Fibroblast of villous mesenchyme (primary cell): ENCODE data around the gene SLC16A12. TPM values are rescaled to one million over a fixed set of nuclear protein-coding genes. Genes with fewer than 3 reads are reported as not detected.

Source experiments
- DNase-seq: peaks from one replicate; pipeline ENCODE4 v3.0.0-alpha.2; 2010; ENCODE audit warnings: low read depth
- H3K4me3 ChIP-seq: 2 replicates; pipeline ENCODE4 v1.5.1; 2011; ENCODE audit warnings: low read depth, mild to moderate bottlenecking, low read length
- total RNA-seq: library from RNA; depleted of rRNA; stranded (reverse); fragments of >200 nt; gene quantifications from 2 replicates; pipeline ENCODE4 v1.2.3, GENCODE V29; 2012
- TF ChIP-seq, protein P1 (sequence below): IDR thresholded peaks from 2 replicates; pipeline ENCODE4 v1.5.1; 2012; ENCODE audit warnings: low read depth, mild to moderate bottlenecking, low read length; ENCODE audit not compliant: insufficient read depth

SLC16A12 gene
- total RNA-seq, 1 donor: under 0.01 TPM

DNA sequence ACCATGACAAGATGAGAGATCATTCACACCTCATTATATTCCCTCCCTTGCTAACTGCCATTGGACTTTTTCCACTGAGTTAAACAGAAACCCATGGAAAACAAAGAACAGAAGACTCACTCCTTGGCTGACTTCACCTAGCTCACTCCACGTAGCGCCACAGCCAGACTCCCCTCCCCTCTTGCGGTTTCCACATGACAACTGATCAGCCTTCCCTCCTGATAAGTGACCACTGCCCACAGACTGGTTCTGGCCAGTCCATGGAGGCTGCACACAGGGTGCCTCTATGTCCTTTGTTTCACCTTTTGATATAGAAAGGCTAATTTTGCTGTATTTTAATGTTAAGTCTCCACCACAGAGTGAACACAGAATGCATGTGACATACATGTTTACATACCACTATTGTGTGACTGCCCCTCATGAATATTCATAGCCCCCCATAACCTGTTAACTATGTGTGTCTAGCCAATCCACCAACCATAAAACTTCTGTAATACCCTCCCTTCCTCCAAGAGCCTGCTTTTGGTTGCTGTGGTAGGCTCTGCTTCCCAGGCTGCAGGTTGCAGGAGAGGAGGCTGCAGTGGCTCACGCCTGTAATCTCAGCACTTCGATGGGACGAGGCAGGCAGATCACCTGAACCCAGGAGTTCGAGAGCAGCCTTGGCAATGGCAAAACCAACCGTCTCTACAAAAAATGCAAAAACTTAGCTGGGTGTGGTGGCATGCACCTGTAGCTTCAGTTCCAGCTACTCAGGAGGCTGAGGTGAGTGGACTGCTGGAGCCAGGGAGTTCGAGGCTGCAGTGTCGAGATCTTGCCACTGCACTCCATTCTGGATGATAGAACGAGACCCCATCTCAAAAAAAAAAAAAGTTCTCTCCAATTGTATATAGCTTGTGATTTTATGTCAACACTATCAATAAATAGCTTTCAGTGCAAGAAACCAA is 131.0 kb downstream of the SLC16A12 start:
- TF ChIP-seq, protein P1, sequence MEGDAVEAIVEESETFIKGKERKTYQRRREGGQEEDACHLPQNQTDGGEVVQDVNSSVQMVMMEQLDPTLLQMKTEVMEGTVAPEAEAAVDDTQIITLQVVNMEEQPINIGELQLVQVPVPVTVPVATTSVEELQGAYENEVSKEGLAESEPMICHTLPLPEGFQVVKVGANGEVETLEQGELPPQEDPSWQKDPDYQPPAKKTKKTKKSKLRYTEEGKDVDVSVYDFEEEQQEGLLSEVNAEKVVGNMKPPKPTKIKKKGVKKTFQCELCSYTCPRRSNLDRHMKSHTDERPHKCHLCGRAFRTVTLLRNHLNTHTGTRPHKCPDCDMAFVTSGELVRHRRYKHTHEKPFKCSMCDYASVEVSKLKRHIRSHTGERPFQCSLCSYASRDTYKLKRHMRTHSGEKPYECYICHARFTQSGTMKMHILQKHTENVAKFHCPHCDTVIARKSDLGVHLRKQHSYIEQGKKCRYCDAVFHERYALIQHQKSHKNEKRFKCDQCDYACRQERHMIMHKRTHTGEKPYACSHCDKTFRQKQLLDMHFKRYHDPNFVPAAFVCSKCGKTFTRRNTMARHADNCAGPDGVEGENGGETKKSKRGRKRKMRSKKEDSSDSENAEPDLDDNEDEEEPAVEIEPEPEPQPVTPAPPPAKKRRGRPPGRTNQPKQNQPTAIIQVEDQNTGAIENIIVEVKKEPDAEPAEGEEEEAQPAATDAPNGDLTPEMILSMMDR: no peak
- no peak for DNase-seq
- H3K4me3 ChIP-seq: no peak overlapping the region

DNA sequence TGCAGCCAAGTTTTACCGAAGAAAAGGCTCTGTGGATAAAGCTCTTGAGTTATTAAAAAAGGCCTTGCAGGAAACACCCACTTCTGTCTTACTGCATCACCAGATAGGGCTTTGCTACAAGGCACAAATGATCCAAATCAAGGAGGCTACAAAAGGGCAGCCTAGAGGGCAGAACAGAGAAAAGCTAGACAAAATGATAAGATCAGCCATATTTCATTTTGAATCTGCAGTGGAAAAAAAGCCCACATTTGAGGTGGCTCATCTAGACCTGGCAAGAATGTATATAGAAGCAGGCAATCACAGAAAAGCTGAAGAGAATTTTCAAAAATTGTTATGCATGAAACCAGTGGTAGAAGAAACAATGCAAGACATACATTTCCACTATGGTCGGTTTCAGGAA is 132.4 kb downstream of the SLC16A12 start:
- no peak overlapping the region for H3K4me3 ChIP-seq
- TF ChIP-seq, protein P1: no peak
- no peak for DNase-seq

DNA sequence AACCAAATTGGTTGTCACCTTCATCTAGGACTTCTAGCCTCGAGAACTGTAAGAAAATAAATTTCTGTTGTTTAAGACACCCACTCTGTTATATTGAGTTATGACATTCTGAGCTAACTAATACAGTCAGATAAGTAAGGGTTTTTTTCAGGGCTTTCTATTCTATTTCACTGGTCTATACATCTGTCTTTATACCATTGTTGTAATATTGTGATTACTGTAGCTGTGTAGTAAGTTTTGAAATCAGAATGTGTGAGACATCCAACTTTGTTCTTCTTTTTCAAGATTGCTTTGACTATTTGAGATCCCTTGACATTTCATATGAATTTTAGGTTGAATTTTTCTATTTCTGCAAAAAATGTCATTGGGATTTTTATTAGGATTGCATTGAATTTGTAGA is 135.4 kb downstream of the SLC16A12 start:
- DNase-seq: no peak
- no peak overlapping the region for H3K4me3 ChIP-seq
- TF ChIP-seq, protein P1: no peak

DNA sequence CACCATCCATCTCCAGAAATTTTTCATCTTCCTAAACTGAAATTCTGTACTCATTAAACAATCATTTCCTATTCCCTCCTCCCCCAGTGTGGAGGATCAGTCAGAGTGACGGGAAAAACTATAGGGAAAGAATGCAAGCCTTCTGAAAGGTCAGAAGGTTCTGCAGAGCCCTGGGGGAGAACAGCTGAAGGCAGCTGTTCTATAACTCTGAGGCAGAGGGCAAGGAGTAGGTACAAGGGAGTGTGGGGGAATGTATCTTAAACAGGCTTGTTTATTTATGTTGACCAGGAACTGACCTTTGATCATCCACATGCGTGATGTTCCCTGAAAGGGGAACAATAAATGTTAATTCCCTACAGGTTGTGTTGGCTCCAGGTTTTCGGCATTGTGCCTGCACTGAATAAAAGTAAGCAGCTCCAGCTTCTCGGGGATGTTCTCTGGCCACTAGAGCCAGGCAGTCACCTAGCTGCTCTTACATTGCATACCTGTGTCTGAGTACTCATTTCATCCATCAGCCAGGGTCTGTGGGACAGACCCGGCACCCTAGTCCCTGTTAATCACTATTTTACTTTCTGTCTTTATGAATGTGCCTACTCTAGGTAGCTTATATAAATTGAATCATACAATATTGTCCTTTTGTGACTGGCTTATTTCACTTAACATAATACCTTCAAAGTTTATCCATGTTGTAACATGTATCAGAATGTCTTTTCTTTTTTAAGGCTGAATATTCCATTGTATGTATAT is 137.2 kb downstream of the SLC16A12 start:
- peak; percentile 86 for DNase-seq
- TF ChIP-seq, protein P1: no peak
- no peak overlapping the region for H3K4me3 ChIP-seq

DNA sequence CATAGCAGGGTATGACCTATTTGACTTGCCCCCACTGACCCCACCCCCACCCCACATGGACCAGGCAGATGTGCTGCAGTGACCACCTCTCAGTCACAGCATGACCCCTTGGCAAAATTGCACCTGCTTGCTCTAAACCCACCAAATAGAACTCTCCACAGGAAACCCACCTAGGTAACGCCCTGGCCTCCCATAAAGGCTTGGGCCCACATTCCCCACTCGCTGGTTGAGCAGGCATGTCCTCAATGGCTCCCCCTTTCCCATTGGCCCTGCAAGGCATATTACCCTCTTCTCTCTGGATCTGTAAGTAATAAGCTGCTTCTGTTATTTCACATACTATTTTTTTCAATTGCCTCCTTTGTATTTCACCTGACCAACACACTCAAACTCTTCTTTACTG is 140.3 kb downstream of the SLC16A12 start:
- TF ChIP-seq, protein P1: no peak
- no peak overlapping the region for H3K4me3 ChIP-seq
- no peak for DNase-seq

DNA sequence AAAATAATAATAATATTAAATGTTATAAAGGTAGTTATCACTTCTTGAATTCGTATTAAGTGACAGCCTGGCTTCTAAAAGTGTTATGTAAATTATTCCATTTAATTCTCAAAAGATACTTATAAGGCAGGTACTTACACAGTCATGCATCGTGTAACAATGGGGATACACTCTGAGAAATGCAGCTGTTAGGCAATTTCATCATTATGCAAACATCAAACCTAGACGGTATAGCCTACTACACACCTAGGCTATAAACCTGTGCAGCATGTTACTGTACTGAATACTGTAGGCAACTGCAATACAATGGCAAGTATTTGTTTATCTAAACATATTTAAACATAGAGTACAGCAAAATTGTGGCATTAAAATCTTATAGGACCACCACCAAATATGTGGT is 141.5 kb downstream of the SLC16A12 start:
- peak overlapping the region; percentile 68 for H3K4me3 ChIP-seq
- TF ChIP-seq, protein P1: no peak
- DNase-seq: no peak
